HuH-7.5 (cell line): Measurements from ENCODE around the gene HP1BP3.
"Not testable (repeated sequence)": the region's sequence is repeated elsewhere in the genome, so short reads cannot be mapped to it uniquely, and the experiment has no call there.

ENCODE experiments used
- DNase-seq: peaks from one replicate; pipeline ENCODE4 v3.0.0; 2011; ENCODE audit warnings: low spot score

HP1BP3 gene, protein sequence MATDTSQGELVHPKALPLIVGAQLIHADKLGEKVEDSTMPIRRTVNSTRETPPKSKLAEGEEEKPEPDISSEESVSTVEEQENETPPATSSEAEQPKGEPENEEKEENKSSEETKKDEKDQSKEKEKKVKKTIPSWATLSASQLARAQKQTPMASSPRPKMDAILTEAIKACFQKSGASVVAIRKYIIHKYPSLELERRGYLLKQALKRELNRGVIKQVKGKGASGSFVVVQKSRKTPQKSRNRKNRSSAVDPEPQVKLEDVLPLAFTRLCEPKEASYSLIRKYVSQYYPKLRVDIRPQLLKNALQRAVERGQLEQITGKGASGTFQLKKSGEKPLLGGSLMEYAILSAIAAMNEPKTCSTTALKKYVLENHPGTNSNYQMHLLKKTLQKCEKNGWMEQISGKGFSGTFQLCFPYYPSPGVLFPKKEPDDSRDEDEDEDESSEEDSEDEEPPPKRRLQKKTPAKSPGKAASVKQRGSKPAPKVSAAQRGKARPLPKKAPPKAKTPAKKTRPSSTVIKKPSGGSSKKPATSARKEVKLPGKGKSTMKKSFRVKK

DNA sequence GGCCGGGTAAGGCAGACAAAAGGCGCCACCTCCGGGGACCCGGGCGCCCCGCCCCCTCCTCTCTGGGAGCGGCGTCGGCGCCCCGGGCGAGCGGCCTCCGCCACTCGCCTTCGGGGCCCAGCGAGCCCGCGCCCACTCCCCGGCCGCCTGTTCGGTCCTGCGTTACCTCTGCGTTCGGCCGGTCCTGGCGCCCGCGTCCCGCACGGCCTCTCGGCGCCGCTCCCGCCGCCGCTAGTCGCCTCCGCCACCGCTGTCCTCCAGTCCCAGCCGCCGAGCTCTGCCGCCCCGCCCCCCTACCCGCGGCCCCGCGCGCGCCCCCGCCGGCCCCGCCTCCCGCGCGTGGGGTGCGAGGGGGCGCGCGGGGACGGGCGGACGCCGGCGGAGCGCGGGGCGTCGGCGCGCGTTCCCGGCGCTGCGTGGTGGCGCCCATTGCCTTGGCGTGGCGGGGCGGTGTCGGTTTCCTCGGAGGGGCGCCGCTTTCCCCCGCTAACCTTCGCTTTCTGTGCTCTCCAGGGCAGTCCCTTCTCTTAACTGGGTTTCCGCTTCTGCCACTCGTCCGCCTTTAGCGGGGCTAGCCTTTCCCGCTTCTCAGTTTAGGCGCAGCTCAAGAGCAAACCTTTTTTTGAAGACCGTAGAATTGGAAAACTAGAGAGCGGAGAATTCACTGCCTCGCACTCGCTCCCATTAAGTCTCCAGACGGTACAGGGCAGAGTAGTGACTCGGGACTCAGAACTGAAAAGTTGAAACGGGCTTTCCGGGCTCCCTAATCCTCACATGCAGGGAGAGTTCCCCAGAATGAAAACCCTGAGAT lies at the start of gene HP1BP3:
Gene HP1BP3, minus strand, starts transcription at position 279 of the 811 bp plus-strand sequence. CDS start 6,867 bp downstream, outside the sequence.
- peak; percentile 58 for DNase-seq

- DNase-seq = no peak
Measured at GRCh38 chr1:20836230-20836629, 49.1 kb upstream of the HP1BP3 start.

GRCh38 chr1:20834780-20835179 lies 47.7 kb upstream of the HP1BP3 start:
- DNase-seq = no peak

- DNase-seq = no peak
Measured at GRCh38 chr1:20834192-20834591, 47.1 kb upstream of the HP1BP3 start.

DNA sequence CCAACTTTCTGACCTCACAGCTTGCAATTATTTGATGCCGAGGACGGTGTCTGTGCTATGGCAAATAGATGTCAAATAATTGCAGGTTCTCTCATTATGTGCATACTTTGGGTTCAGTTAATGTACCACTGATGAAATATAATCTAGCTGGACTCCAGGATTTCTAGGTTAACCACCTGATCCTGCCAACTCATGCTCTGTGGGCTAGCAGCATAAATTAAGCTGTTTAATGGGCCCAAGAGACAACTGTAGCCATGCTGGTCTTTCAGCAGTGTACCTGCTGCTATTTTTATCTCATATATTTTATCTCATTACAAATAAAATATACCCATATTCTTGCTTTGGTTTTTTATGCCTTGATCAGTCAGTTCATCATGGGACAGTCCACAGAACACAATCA lies 43.3 kb upstream of the HP1BP3 start:
- DNase-seq = no peak

DNA sequence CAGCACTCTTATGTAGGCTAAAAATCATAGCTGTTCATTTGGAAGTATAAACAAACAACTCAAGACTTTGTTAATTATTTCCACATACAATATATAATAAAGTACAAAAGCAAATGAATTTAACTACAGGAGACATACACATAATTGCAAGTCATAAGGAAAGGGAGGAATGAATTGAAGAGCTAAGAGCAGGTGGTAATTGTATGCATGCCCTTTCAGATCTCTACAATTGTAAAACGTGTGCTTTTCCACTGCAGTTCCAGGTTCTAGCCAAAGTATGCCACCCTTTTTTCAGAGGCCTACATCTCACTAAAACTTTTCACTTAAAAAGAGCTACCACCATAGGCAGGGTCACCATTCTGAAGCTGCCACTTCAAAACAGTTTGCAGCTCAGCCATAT lies 42.8 kb upstream of the HP1BP3 start:
- no peak for DNase-seq

GRCh38 chr1:20829531-20829930 lies 42.4 kb upstream of the HP1BP3 start:
- DNase-seq = no peak

GRCh38 chr1:20823845-20824244 lies 36.7 kb upstream of the HP1BP3 start:
- no peak for DNase-seq

- no peak for DNase-seq
Measured at GRCh38 chr1:20821466-20821865, 34.4 kb upstream of the HP1BP3 start.

DNA sequence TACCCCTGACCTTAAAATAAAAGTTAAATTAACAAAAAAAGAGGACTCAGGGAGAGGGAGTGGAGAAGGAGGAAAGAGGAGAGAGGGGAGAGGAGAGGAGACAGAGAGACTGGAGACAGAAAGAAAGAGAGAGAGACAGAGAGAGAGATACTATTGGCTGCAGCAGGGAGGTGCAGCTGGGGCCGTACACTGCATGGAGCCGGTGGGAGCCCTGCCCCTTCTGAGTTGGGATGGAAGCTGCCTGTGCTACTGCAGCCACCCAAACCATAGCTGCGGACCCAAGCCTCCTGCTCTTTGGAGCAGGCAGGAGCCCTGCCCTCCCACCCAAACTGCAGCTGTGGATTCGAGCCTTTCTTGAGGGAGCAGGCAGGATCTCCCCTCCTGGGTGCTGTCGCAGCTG lies 32.7 kb upstream of the HP1BP3 start:
- no peak for DNase-seq

- no peak for DNase-seq
Measured at GRCh38 chr1:20814534-20814871, 27.4 kb upstream of the HP1BP3 start.

DNA sequence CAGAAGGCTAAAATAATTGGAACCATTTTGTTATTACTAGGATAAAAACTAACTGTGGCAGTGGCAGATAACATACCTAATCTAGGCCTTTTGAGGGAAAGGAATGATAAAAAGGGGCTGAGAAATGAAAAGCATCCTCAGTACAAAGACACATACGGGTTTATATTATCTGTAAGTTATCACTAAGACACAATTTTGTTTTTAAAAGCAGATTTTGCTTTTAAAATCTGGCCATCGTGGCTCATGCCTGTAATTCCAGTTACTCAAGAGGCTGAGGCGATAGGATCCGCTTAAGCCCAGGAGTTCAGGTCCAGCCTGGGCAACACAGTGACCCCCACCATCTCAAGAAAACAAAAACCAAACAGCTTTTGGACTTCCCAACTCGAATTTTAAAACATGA lies 24.8 kb upstream of the HP1BP3 start:
- DNase-seq = no peak

DNA sequence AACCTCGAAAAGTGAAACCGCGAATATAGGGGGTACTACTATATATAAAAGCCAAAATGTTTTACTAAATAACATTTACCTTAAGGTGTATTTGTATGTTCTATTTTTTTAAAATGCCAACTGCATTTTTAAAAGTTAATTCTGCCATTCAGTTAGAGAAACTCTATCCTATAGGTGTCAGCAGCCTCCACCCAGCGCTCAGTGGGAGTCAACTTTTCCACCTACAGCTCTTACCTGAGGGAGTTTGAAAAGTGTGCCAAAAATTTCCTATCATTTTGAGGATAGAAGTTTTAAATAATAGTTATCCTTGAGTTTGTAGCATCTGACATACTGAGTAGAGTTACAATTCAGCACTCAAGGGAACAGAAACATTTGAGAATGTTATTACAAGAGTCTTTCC lies 6.1 kb upstream of the HP1BP3 start:
- DNase-seq = no peak

- no peak for DNase-seq
Measured at GRCh38 chr1:20792196-20792595, 5.1 kb upstream of the HP1BP3 start.

GRCh38 chr1:20790785-20791184 lies 3.7 kb upstream of the HP1BP3 start:
- DNase-seq = no peak

GRCh38 chr1:20789598-20789997 lies 2.5 kb upstream of the HP1BP3 start:
- not testable (repeated sequence) for DNase-seq

- no peak for DNase-seq
Measured at GRCh38 chr1:20787840-20788795, 1.0 kb upstream of the HP1BP3 start.

GRCh38 chr1:20786253-20787028 lies 666 bp downstream of the HP1BP3 start:
- DNase-seq = peak; percentile 85

GRCh38 chr1:20785907-20786252 lies 1.2 kb downstream of the HP1BP3 start:
- no peak for DNase-seq

- DNase-seq = no peak
Measured at GRCh38 chr1:20775700-20776099, 11.4 kb downstream of the HP1BP3 start.

DNA sequence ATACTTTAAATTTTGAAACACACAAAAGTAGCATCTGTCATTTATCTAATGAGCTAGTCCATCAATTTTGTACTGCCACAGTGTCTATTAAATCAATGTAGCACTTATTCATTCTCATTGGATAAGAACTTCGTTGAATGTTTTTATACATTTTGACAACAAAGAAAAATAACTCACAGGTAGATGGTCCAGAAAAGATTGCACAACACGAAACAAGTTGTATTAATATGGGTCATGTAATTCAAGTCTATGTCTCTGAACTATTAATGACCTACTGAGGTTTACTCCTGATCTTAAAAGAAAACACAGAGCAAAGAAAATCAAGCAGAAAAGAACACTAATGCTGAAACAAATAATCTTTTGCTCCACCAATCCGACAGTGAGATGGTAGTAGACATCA lies 15.3 kb downstream of the HP1BP3 start:
- no peak for DNase-seq
